Measurements from ENCODE around the gene GMDS. TPM values are rescaled to one million over a fixed set of nuclear protein-coding genes. Genes with fewer than 3 reads are reported as not detected.

Gene GMDS
- total RNA-seq, 2 donors from 2014 or later: 25.4 to 29.5 TPM

DNA sequence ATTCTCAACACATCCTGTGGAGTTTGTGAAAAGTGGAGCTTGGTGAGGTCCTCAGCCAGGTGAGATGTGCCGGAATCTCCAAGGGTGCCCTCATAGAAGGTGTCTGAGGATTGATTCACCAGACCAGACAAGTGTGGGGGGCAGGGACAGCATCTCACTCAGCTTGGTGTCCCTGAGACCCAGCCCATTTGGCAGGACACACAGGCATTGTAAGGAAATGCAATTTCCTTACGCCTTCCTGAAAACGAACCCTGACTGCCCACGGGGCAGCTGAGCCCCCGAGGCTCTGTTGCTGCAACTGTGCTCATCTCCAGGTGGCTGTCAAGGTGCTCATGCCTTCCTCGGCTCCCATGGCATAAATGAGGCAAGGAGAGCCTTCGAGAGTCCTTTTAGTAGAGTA is 602.3 kb downstream of the GMDS start:
- H3K9me3 ChIP-seq (ENCODE audit: control insufficient read depth, low read length): no peaks in the 10 kb centered on the region
- no peak overlapping the region for H3K4me3 Mint-ChIP-seq
- H3K36me3 Mint-ChIP-seq (ENCODE audit: low read depth): no peaks in the 10 kb centered on the region
- H3K27me3 Mint-ChIP-seq (ENCODE audit: insufficient read depth): peaks cover 3% of the 10 kb centered on the region
- TF ChIP-seq, protein P1, sequence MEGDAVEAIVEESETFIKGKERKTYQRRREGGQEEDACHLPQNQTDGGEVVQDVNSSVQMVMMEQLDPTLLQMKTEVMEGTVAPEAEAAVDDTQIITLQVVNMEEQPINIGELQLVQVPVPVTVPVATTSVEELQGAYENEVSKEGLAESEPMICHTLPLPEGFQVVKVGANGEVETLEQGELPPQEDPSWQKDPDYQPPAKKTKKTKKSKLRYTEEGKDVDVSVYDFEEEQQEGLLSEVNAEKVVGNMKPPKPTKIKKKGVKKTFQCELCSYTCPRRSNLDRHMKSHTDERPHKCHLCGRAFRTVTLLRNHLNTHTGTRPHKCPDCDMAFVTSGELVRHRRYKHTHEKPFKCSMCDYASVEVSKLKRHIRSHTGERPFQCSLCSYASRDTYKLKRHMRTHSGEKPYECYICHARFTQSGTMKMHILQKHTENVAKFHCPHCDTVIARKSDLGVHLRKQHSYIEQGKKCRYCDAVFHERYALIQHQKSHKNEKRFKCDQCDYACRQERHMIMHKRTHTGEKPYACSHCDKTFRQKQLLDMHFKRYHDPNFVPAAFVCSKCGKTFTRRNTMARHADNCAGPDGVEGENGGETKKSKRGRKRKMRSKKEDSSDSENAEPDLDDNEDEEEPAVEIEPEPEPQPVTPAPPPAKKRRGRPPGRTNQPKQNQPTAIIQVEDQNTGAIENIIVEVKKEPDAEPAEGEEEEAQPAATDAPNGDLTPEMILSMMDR (conservative IDR thresholded peaks at IDR 0.05): no peak
- 86 to 89% methylated on average over 6 to 7 of the region's 7 CpGs for WGBS, 2 experiments (ENCODE audit: insufficient coverage in 1 of 2, insufficient read length in 1 of 2)
- H3K9ac ChIP-seq (ENCODE audit: extremely low read depth, low read length, poor library complexity, severe bottlenecking): no peak overlapping the region
- no peak overlapping the region for H3K27ac ChIP-seq (ENCODE audit: low read depth, low read length)
- H3K9me3 Mint-ChIP-seq: no peaks in the 10 kb centered on the region
- no peaks in the 10 kb centered on the region for H3K36me3 ChIP-seq (ENCODE audit: control insufficient read depth, insufficient read depth, low read length)
- peaks cover 3% of the 10 kb centered on the region for H3K4me1 ChIP-seq (ENCODE audit: control insufficient read depth, insufficient read depth, low read length)
- H3K27ac Mint-ChIP-seq: no peak overlapping the region
- peaks cover 15% of the 10 kb centered on the region for H3K4me1 Mint-ChIP-seq
- no peak overlapping the region for H3K4me3 ChIP-seq (ENCODE audit: low read length)
- DNase-seq: no peak
- no peaks in the 10 kb centered on the region for H3K27me3 ChIP-seq (ENCODE audit: control insufficient read depth, insufficient read depth, low read length, poor library complexity, severe bottlenecking)

DNA sequence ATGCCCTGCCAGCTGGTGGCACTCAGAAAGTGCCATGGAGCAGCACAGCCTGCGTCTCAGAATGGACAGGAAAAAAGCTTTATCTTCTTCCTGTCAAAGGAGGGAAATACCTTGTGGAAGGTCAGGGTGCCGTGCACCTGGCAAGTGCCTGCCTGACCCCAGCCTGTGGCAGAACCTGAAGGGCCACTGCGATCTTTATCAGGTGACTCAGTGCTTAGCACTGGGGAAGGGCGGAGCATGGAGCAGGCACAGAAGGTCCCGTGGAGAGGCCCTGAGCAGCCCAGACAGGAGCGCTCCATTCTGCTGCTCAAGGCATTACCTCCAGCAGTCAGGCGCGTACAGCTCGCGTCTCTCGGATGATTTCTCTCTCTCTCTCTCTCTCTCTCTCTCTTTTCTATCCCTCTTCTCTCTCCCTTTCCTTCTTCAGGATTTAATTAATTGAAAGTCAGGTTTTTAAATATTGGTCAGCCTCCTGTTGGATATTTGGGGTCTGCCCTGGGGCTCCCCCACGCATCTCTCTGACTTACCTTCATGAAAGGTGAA is 604.0 kb downstream of the GMDS start:
- H3K36me3 Mint-ChIP-seq (ENCODE audit: low read depth): no peaks in the 10 kb centered on the region
- peak; percentile 79 for DNase-seq
- H3K27me3 Mint-ChIP-seq (ENCODE audit: insufficient read depth): peaks cover 3% of the 10 kb centered on the region
- Histone ChIP-seq H3K4me3 (ENCODE audit: low read length) (no peak overlapping the region), H3K9ac (ENCODE audit: extremely low read depth, low read length, poor library complexity, severe bottlenecking) (no peak overlapping the region), H3K27ac (ENCODE audit: low read depth, low read length) (no peak overlapping the region), H3K36me3 (ENCODE audit: control insufficient read depth, insufficient read depth, low read length) (no peaks in the 10 kb centered on the region), H3K27me3 (ENCODE audit: control insufficient read depth, insufficient read depth, low read length, poor library complexity, severe bottlenecking) (no peaks in the 10 kb centered on the region), H3K9me3 (ENCODE audit: control insufficient read depth, low read length) (no peaks in the 10 kb centered on the region), H3K4me1 (ENCODE audit: control insufficient read depth, insufficient read depth, low read length) (peaks cover 3% of the 10 kb centered on the region)
- H3K9me3 Mint-ChIP-seq: no peaks in the 10 kb centered on the region
- 80 to 88% methylated on average over 2 to 12 of the region's 12 CpGs for WGBS, 2 experiments (ENCODE audit: insufficient coverage in 1 of 2, insufficient read length in 1 of 2)
- H3K4me3 Mint-ChIP-seq: no peak overlapping the region
- no peak overlapping the region for H3K27ac Mint-ChIP-seq
- H3K4me1 Mint-ChIP-seq: peaks cover 19% of the 10 kb centered on the region
- TF ChIP-seq, protein P1 (conservative IDR thresholded peaks at IDR 0.05): no peak

DNA sequence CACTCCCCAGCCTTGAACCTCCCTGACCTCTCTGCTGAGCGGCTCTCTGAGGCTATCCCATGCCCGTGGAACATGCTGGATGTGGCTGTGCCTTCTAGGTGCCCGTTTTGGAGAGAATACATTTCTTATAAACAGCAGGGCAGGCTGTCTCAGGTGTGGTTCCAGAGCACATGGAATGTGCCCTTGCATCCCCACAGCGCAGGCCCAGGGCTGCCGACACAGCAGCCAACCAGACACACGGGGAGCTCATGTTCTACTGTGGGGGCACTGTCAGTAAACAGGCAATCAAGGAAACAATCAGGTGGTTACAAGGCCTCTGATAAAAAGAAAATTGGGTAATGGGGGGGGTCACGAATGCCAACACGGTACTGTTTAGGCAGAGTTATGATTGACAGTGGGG is 604.9 kb downstream of the GMDS start:
- Histone ChIP-seq H3K9me3 (ENCODE audit: control insufficient read depth, low read length) (no peaks in the 10 kb centered on the region), H3K4me3 (ENCODE audit: low read length) (no peak overlapping the region), H3K27me3 (ENCODE audit: control insufficient read depth, insufficient read depth, low read length, poor library complexity, severe bottlenecking) (no peaks in the 10 kb centered on the region), H3K36me3 (ENCODE audit: control insufficient read depth, insufficient read depth, low read length) (no peaks in the 10 kb centered on the region), H3K4me1 (ENCODE audit: control insufficient read depth, insufficient read depth, low read length) (peaks cover 3% of the 10 kb centered on the region), H3K9ac (ENCODE audit: extremely low read depth, low read length, poor library complexity, severe bottlenecking) (no peak overlapping the region), H3K27ac (ENCODE audit: low read depth, low read length) (no peak overlapping the region)
- no peaks in the 10 kb centered on the region for H3K36me3 Mint-ChIP-seq (ENCODE audit: low read depth)
- TF ChIP-seq, protein P1 (conservative IDR thresholded peaks at IDR 0.05): no peak
- WGBS, 2 experiments (ENCODE audit: insufficient coverage in 1 of 2, insufficient read length in 1 of 2): 90 to 91% methylated on average over 6 to 8 of the region's 8 CpGs
- H3K9me3 Mint-ChIP-seq: no peaks in the 10 kb centered on the region
- H3K27ac Mint-ChIP-seq: no peak overlapping the region
- DNase-seq: no peak
- peaks cover 3% of the 10 kb centered on the region for H3K27me3 Mint-ChIP-seq (ENCODE audit: insufficient read depth)
- no peak overlapping the region for H3K4me3 Mint-ChIP-seq
- H3K4me1 Mint-ChIP-seq: peaks cover 19% of the 10 kb centered on the region

All from endodermal cell (in vitro differentiated cells).